NT2/D1 (cell line): ENCODE measurements around the gene C7.

Experiments used
- SUZ12 ChIP-seq: IDR thresholded peaks from 2 replicates; pipeline ENCODE4 v1.6.1; 2011; ENCODE audit not compliant: insufficient read length, insufficient read depth; ENCODE audit errors: extremely low read depth
- YY1 ChIP-seq: IDR thresholded peaks from 2 replicates; pipeline ENCODE4 v1.6.1; 2011; ENCODE audit not compliant: insufficient read length, insufficient read depth
- ZNF274 ChIP-seq: IDR thresholded peaks from 2 replicates; pipeline ENCODE4 v1.6.1; 2011; ENCODE audit warnings: mild to moderate bottlenecking, low read depth, low read length

- TF ChIP-seq ZNF274: no peak
- no peak for TF ChIP-seq YY1
- no peak for TF ChIP-seq SUZ12
These were observed 66.7 kb downstream of the C7 start for GRCh38 chr5:40976041-40976440.
